ENCODE results near the gene SIGLEC11. TPM values are rescaled to one million over a fixed set of nuclear protein-coding genes. Genes with fewer than 3 reads are reported as not detected.
"Not testable (repeated sequence)": the region's sequence is repeated elsewhere in the genome, so short reads cannot be mapped to it uniquely, and the experiment has no call there.

The SIGLEC11 gene, protein sequence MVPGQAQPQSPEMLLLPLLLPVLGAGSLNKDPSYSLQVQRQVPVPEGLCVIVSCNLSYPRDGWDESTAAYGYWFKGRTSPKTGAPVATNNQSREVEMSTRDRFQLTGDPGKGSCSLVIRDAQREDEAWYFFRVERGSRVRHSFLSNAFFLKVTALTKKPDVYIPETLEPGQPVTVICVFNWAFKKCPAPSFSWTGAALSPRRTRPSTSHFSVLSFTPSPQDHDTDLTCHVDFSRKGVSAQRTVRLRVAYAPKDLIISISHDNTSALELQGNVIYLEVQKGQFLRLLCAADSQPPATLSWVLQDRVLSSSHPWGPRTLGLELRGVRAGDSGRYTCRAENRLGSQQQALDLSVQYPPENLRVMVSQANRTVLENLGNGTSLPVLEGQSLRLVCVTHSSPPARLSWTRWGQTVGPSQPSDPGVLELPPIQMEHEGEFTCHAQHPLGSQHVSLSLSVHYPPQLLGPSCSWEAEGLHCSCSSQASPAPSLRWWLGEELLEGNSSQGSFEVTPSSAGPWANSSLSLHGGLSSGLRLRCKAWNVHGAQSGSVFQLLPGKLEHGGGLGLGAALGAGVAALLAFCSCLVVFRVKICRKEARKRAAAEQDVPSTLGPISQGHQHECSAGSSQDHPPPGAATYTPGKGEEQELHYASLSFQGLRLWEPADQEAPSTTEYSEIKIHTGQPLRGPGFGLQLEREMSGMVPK
- not detected in 2 replicates for total RNA-seq (ENCODE audit: low replicate concordance)

DNA sequence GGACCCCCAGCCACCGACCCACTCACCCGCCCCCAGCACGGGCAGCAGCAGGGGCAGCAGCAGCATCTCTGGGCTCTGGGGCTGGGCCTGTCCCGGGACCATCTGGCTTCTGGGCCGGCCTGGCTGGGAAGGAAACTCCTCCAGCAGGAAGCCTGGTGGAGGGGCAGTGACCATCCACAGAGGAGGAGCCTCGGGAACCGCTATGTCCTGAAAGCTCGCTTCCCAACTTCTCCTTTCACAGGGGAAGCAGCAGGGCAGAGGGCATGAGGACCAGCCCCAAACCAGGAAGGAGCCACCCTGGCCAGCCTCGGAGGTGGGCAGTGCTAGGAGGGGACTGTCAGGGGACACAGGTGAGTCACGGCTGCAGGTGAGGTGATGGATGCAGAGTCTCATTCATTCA is at the start of gene SIGLEC11:
TSS of gene SIGLEC11 (minus strand) at position 193 of the 400 bp plus-strand sequence. CDS start at position 102, 91 bp downstream.
- not testable (repeated sequence) for H3K4me1 Mint-ChIP-seq; H4K20me1 ChIP-seq (ENCODE audit: low read depth); H3K79me2 ChIP-seq (ENCODE audit: low read depth); H3F3A ChIP-seq (ENCODE audit: low read depth); H3K36me3 Mint-ChIP-seq; H3K4me3 Mint-ChIP-seq; H3K27me3 ChIP-seq; DNase-seq (ENCODE audit: low spot score); H3K9ac ChIP-seq; H2AFZ ChIP-seq (replicated peaks); H3K4me3 ChIP-seq; H3K9me3 Mint-ChIP-seq; H3K36me3 ChIP-seq; H3K9me3 ChIP-seq (ENCODE audit: low read depth); H3K4me1 ChIP-seq; H3K27ac Mint-ChIP-seq; H3K27me3 Mint-ChIP-seq (ENCODE audit: insufficient read depth, low read depth); H3K27ac ChIP-seq; H3K4me2 ChIP-seq

DNA sequence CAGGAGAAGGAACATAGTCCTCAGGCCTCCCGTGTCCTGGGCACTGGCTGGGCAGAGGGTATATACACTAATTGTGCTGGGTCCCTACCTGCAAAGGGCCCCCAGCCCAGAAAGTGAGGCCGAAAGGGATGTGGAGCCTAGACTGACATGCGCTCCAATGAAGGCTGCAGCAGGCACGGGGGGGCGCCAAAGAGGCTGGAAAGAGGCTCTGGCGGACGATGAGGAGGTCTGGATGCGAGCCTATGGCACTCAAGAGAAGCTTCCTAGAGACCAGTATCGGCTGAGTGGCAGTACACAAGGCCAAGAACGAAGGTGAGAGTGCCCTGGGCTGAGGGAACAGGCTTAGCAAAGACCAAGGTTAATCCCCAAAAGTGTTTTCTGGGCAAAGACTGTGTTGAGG is 47.6 kb upstream of the SIGLEC11 start:
- TF ChIP-seq EZH2 (IDR thresholded peaks at IDR 0.05): no peak
- peak; percentile 49 for TF ChIP-seq CTCF (IDR thresholded peaks at IDR 0.05)

DNA sequence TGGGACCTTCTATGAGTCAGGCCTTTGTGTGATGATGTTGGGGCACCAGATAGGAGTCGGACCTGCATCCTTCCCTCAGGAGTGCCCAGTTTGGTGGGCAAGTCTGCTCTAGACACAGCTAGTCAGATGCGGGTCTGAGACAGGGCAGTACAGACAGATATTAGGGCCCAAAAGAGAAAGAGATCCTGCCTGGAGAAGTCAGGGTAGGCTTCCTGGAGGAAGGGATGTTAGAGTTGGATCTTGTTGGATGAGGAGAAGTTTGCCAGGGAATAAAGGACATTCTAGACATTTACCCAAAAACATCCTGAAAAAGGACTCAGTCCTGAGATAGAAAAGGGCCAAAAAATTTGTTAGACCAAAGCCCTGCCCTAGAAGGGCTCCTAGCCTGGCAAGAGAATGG is 47.0 kb upstream of the SIGLEC11 start:
- no peak overlapping the region for H3K4me2 ChIP-seq
- H3K27me3 Mint-ChIP-seq (ENCODE audit: insufficient read depth, low read depth): peaks cover 3% of the 10 kb centered on the region
- H3K27ac ChIP-seq: no peak overlapping the region
- no peaks in the 10 kb centered on the region for H3K27me3 ChIP-seq
- no peaks in the 10 kb centered on the region for H3K9me3 Mint-ChIP-seq
- no peaks in the 10 kb centered on the region for H3K79me2 ChIP-seq (ENCODE audit: low read depth)
- H3K9me3 ChIP-seq (ENCODE audit: low read depth): no peaks in the 10 kb centered on the region
- H4K20me1 ChIP-seq (ENCODE audit: low read depth): no peaks in the 10 kb centered on the region
- H3F3A ChIP-seq (ENCODE audit: low read depth): no peaks in the 10 kb centered on the region
- H3K27ac Mint-ChIP-seq: no peak overlapping the region
- no peak overlapping the region for H3K4me3 Mint-ChIP-seq
- no peak for DNase-seq (ENCODE audit: low spot score)
- H3K4me3 ChIP-seq: no peak overlapping the region
- H3K4me1 Mint-ChIP-seq: no peaks in the 10 kb centered on the region
- no peak overlapping the region for H2AFZ ChIP-seq (replicated peaks)
- H3K36me3 Mint-ChIP-seq: peaks cover 7% of the 10 kb centered on the region
- no peaks in the 10 kb centered on the region for H3K36me3 ChIP-seq
- TF ChIP-seq EZH2phosphoT487 (IDR thresholded peaks at IDR 0.05) (no peak), CTCF (IDR thresholded peaks at IDR 0.05) (no peak), EZH2 (IDR thresholded peaks at IDR 0.05) (no peak)
- no peaks in the 10 kb centered on the region for H3K4me1 ChIP-seq
- no peak overlapping the region for H3K9ac ChIP-seq

More for the DNA sequence above, 47.6 kb upstream of the SIGLEC11 start:
- Histone ChIP-seq H3K9ac (no peak overlapping the region), H4K20me1 (ENCODE audit: low read depth) (no peaks in the 10 kb centered on the region), H3K79me2 (ENCODE audit: low read depth) (no peaks in the 10 kb centered on the region), H3K9me3 (ENCODE audit: low read depth) (no peaks in the 10 kb centered on the region), H3K36me3 (no peaks in the 10 kb centered on the region), H3K4me2 (no peak overlapping the region), H3K4me1 (no peaks in the 10 kb centered on the region), H3F3A (ENCODE audit: low read depth) (no peaks in the 10 kb centered on the region), H3K4me3 (no peak overlapping the region), H2AFZ (replicated peaks) (no peak overlapping the region), H3K27me3 (no peaks in the 10 kb centered on the region), H3K27ac (no peak overlapping the region)
- DNase-seq (ENCODE audit: low spot score): peak; percentile 50
- Mint-ChIP-seq H3K36me3 (peaks cover 5% of the 10 kb centered on the region), H3K4me3 (no peak overlapping the region), H3K27me3 (ENCODE audit: insufficient read depth, low read depth) (peaks cover 3% of the 10 kb centered on the region), H3K4me1 (no peaks in the 10 kb centered on the region), H3K9me3 (no peaks in the 10 kb centered on the region), H3K27ac (no peak overlapping the region)

GRCh38 chr19:50007170-50007569 is 46.2 kb upstream of the SIGLEC11 start:
- no peaks in the 10 kb centered on the region for H3K79me2 ChIP-seq (ENCODE audit: low read depth)
- no peaks in the 10 kb centered on the region for H3K27me3 ChIP-seq
- no peaks in the 10 kb centered on the region for H3F3A ChIP-seq (ENCODE audit: low read depth)
- H4K20me1 ChIP-seq (ENCODE audit: low read depth): no peaks in the 10 kb centered on the region
- H3K27me3 Mint-ChIP-seq (ENCODE audit: insufficient read depth, low read depth): peaks cover 3% of the 10 kb centered on the region
- H2AFZ ChIP-seq (replicated peaks): no peak overlapping the region
- H3K9me3 Mint-ChIP-seq: no peaks in the 10 kb centered on the region
- no peaks in the 10 kb centered on the region for H3K4me1 ChIP-seq
- no peaks in the 10 kb centered on the region for H3K9me3 ChIP-seq (ENCODE audit: low read depth)
- no peak overlapping the region for H3K4me2 ChIP-seq
- no peak for DNase-seq (ENCODE audit: low spot score)
- no peak overlapping the region for H3K4me3 Mint-ChIP-seq
- H3K4me1 Mint-ChIP-seq: no peaks in the 10 kb centered on the region
- peaks cover 10% of the 10 kb centered on the region for H3K36me3 Mint-ChIP-seq
- H3K36me3 ChIP-seq: no peaks in the 10 kb centered on the region
- no peak overlapping the region for H3K27ac ChIP-seq
- H3K9ac ChIP-seq: no peak overlapping the region
- no peak overlapping the region for H3K27ac Mint-ChIP-seq
- no peak for TF ChIP-seq EZH2 (IDR thresholded peaks at IDR 0.05)
- TF ChIP-seq CTCF (IDR thresholded peaks at IDR 0.05): no peak
- TF ChIP-seq EZH2phosphoT487 (IDR thresholded peaks at IDR 0.05): no peak
- no peak overlapping the region for H3K4me3 ChIP-seq
